Measurements from ENCODE around the gene TMEM114. TPM values are rescaled to one million over a fixed set of nuclear protein-coding genes. Genes with fewer than 3 reads are reported as not detected.

Gene TMEM114
- polyA plus RNA-seq, 6 donors from 2014 or later: not detected

Other genes starting within 250 kb of the TMEM114 start
- gene METTL22, start 31.2 kb upstream of the TMEM114 start, polyA plus RNA-seq (ENCODE audit: low read depth in 6 of 6): 10 to 100 TPM in 4 of 6 donors, 1 to 10 TPM in 2; 8.3 to 20.7 (median 13.7) TPM
- 10 to 100 TPM in 1 of 6 donors, 1 to 10 TPM in 5; 1.9 to 10.0 (median 4.8) TPM for gene ABAT, start 84.1 kb upstream of the TMEM114 start, polyA plus RNA-seq (ENCODE audit: low read depth in 6 of 6)
- 10 to 100 TPM; 10.3 to 18.9 (median 17.1) TPM for gene TMEM186, start 207.1 kb upstream of the TMEM114 start, polyA plus RNA-seq (ENCODE audit: low read depth in 6 of 6)
- 10 to 100 TPM; 19.8 to 33.0 (median 25.1) TPM for gene PMM2, start 207.3 kb upstream of the TMEM114 start, polyA plus RNA-seq (ENCODE audit: low read depth in 6 of 6)

Measured in naive B cell (primary cell).